ENCODE data around the gene INAFM2. TPM values are rescaled to one million over a fixed set of nuclear protein-coding genes. Genes with fewer than 3 reads are reported as not detected.

The INAFM2 gene
- total RNA-seq, 2 experiments from 2014 or later, result 6.6 to 8.5 TPM

DNA sequence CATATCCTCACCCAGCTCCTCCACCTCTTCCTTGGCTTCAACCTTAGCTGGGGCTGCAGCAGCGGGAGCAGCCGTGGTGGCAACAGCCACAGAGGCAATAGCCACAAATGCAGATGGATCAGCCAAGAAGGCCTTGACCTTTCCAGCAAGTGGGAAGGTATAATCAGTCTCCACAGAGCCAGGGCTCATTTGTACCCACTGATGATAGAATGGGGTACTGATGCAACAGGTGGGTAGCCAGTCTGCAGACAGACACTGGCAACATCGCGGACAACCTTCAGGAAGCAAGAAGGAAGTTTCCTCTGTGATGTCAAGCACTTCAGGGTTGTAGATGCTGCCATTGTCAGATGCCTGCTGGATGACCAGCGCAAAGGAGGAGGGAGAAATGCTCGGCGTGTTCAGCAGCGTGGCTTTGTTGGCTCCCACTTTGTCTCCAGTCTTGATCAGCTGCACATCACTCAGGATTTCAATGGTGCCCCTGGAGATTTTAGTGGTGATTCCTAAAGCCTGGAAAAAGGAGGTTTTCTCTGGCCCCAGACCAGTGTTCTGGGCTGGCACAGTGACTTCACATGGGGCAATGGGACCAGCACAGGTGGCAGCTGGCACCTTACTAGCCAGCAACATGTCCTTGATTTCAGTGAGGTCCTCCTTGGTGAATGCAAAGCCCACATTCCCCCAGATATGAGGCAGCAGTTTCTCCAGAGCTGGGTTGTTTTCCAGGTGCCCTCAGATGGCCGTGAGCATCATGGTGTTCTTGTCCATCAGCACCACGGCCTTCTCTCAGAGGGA, 10.9 kb upstream of the INAFM2 start:
- peaks cover 23% of the 10 kb centered on the region for H3K4me1 Mint-ChIP-seq
- H3K27me3 Mint-ChIP-seq, result peaks cover 24% of the 10 kb centered on the region
- no peaks in the 10 kb centered on the region for H3K36me3 Mint-ChIP-seq (ENCODE audit: low read depth)
- POLR2A ChIA-PET, result no interaction called here
- CTCF ChIA-PET, result interaction anchor here (0.9 to 9.5 kb wide), 6 partner anchors 7 to 34 kb away, joined by 3 to 93 read pairs (median 48); partner anchors contain the start of genes ANKRD63 and INAFM2
- H3K4me3 Mint-ChIP-seq, result no peak overlapping the region
- peak overlapping the region; percentile 44 for H3K27ac Mint-ChIP-seq
- no peak for DNase-seq
- no peaks in the 10 kb centered on the region for H3K9me3 Mint-ChIP-seq

DNA sequence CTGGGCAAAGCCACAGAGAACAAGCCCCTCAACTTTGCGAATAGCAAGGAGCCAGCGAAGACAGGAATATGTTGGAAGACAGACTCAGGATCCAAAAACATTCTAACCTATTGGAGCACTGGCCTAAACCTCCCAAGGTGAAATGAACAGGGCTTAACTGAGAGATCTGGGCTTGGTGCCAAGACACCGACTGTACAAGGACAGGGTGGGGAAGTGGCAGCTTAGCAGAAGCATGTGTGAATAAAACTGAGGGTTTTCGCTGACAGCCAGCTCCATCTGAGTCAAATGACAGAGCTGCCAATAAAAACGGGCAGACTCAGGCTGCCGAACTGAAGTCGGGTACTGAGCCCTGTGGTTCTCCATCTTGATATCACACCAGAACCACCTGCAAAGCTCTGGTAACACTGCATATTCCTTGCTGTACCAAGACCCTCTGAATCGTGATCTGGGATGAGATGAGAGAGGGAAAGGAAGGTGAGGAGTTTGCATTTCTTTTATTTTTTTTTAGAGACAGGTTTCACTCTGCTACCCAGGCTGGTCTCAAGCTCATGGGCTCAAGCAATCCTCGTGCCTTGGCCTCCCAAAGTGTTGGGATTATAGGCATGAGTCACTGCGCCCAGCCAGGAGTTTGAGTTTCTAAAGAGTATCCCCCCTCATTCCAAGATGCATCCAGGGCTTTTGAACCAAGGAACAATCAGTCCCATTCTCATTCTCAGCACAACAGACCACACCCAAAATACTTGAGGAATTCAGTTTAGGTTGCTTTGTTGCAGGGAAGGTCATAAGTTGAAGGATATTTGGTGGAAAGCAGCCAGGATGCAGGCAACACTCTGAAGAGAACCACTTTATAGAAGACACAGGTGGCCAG, 9.7 kb upstream of the INAFM2 start:
- ChIA-PET POLR2A (no interaction called here), CTCF (interaction anchor here (0.6 to 9.5 kb wide), 5 partner anchors 6 to 36 kb away, joined by 3 to 93 read pairs (median 5); partner anchors contain the start of gene INAFM2)
- Mint-ChIP-seq H3K36me3 (ENCODE audit: low read depth) (no peaks in the 10 kb centered on the region), H3K4me3 (no peak overlapping the region), H3K27me3 (peaks cover 24% of the 10 kb centered on the region), H3K9me3 (no peaks in the 10 kb centered on the region), H3K4me1 (peaks cover 20% of the 10 kb centered on the region), H3K27ac (peak overlapping the region; percentile 65)
- DNase-seq, result peak; percentile 23

DNA sequence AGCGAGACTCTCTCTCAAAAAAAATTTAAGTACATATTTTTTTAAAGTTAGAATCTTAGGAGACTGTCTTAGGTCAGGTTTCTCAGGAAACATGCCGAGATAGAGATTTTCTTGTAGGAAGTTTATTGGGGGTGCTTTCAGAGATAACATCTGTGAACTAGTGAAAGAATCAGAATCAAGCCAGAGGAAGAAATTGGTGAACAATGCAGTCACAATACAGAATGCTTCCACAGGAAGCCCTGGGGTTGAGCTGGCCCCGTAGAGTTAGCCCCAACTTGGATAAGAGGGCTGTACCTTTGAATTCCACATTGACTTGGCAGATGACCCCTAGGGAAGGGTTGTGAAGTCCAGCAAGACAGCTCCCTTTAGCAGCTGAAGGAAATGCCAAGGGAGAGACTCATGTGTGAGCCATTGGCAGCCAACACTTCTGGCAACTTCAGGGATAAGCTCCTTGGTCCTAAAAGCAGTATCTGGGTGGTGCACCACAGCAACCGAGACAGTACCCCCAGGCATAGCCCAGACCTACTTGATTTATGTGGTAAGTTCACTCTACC, 8.7 kb upstream of the INAFM2 start:
- ChIA-PET CTCF (interaction anchor here (1.1 to 9.5 kb wide), 7 partner anchors 5 to 40 kb away, joined by 3 to 93 read pairs (median 3); partner anchors contain the start of gene INAFM2), POLR2A (no interaction called here)
- H3K9me3 Mint-ChIP-seq, result no peaks in the 10 kb centered on the region
- DNase-seq, result no peak
- H3K4me3 Mint-ChIP-seq, result no peak overlapping the region
- no peaks in the 10 kb centered on the region for H3K36me3 Mint-ChIP-seq (ENCODE audit: low read depth)
- no peak overlapping the region for H3K27ac Mint-ChIP-seq
- peaks cover 25% of the 10 kb centered on the region for H3K27me3 Mint-ChIP-seq
- peaks cover 9% of the 10 kb centered on the region for H3K4me1 Mint-ChIP-seq

DNA sequence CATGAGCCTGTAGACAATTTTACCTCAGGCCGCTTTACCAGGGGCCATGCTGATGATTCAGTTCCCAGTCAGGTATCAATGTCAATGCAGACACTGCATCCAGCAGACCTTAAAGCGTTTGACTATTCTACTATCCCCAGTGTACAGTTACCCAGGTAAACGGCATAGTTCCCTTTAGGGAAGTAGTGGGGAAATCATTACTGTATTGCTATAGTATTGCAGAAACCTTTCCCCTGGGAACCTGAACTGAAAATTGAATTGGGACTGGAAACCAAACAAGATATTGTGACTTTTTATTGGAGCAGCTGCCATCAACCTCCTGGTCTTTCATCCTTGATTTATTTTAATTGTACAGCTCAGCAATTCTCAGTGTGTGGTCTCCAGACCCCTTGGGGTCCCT, 6.6 kb upstream of the INAFM2 start:
- DNase-seq, result no peak
- Mint-ChIP-seq H3K27ac (no peak overlapping the region), H3K27me3 (peaks cover 26% of the 10 kb centered on the region), H3K4me1 (peaks cover 14% of the 10 kb centered on the region), H3K9me3 (no peaks in the 10 kb centered on the region), H3K36me3 (ENCODE audit: low read depth) (no peaks in the 10 kb centered on the region), H3K4me3 (no peak overlapping the region)
- CTCF ChIA-PET, result interaction anchor here (0.5 to 8.2 kb wide), 5 partner anchors 6 to 109 kb away, joined by 3 to 93 read pairs (median 3); partner anchors contain the start of gene PLCB2
- POLR2A ChIA-PET, result no interaction called here

DNA sequence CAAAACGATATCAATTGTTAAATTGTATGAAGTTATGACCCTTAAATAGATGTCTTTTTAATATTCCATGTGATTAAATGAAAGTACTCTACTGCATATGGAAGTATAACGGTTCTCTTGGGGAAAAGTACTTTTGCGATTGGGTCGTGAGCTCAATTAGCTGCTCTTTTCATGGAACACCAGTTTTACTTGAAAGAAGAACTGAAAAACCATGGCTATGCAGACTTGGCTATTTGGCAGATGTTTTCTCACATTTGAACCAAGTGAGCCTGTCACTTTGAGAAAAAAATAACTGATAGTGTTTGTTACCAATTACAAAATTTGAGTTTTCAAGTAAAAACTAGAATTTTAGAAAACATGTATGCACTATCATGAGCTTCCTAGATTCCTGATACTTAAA, 5.9 kb upstream of the INAFM2 start:
- no peaks in the 10 kb centered on the region for H3K9me3 Mint-ChIP-seq
- H3K27me3 Mint-ChIP-seq, result peaks cover 24% of the 10 kb centered on the region
- no peak overlapping the region for H3K4me3 Mint-ChIP-seq
- H3K4me1 Mint-ChIP-seq, result peaks cover 19% of the 10 kb centered on the region
- ChIA-PET POLR2A (no interaction called here), CTCF (interaction anchor here (0.5 to 8.2 kb wide), 2 partner anchors 7 to 108 kb away, joined by 3 to 93 read pairs; partner anchors contain the start of gene PLCB2)
- no peak for DNase-seq
- H3K36me3 Mint-ChIP-seq (ENCODE audit: low read depth), result no peaks in the 10 kb centered on the region
- no peak overlapping the region for H3K27ac Mint-ChIP-seq

DNA sequence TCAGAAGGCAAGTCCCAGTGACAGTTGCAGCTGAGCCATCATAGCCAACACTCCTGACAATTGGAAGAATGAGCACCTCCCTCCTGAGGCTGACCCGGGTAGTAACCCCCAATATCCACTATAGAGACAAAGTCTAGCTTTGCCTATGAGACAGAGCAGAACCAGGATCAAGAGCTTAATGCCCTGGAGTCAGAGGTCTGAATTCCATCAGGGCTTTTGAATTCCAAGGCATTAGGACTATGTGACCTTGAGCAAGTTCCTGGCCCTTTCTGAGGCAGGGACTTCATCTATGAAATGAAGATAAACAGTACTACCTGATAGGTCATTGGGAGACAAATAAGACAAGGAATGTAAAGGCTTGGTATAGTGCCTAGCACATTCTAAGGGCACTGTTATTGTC, 3.1 kb upstream of the INAFM2 start:
- peaks cover 26% of the 10 kb centered on the region for H3K4me1 Mint-ChIP-seq
- peaks cover 22% of the 10 kb centered on the region for H3K27me3 Mint-ChIP-seq
- H3K27ac Mint-ChIP-seq, result no peak overlapping the region
- no peak overlapping the region for H3K4me3 Mint-ChIP-seq
- ChIA-PET CTCF (interaction anchor here (0.7 to 8.2 kb wide), 6 partner anchors 9 to 101 kb away, joined by 3 to 93 read pairs (median 6); partner anchors contain the start of genes CCDC9B and PLCB2), POLR2A (no interaction called here)
- no peaks in the 10 kb centered on the region for H3K9me3 Mint-ChIP-seq
- H3K36me3 Mint-ChIP-seq (ENCODE audit: low read depth), result peaks cover 3% of the 10 kb centered on the region
- DNase-seq, result no peak

DNA sequence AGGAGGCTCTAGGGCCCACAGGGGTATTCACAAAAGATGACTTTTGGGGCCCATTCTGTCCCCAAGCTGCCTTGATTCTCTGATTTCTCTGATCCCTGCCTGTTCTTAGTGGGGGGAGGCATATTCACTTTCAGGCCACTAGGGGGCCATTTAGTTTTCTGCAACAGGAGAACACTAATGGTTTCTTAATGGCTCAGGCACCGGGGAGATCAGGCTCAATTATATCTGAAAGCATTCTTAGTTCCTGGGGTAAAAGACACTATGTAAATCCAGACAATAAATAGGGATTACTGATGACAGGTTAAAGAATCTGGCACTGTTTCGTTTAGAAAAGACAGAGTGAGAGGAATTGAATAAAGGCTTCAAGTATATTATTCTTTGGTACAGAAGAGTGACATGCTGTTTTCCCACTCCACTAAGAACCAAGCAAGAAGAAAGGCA, 2.5 kb upstream of the INAFM2 start:
- no peaks in the 10 kb centered on the region for H3K9me3 Mint-ChIP-seq
- H3K4me1 Mint-ChIP-seq, result peaks cover 26% of the 10 kb centered on the region
- H3K36me3 Mint-ChIP-seq (ENCODE audit: low read depth), result peaks cover 3% of the 10 kb centered on the region
- peak; percentile 73 for DNase-seq
- ChIA-PET POLR2A (no interaction called here), CTCF (interaction anchor here (0.8 to 8.2 kb wide), 8 partner anchors 8 to 101 kb away, joined by 3 to 93 read pairs (median 4); partner anchors contain the start of gene PLCB2)
- H3K27ac Mint-ChIP-seq, result no peak overlapping the region
- H3K4me3 Mint-ChIP-seq, result no peak overlapping the region
- peaks cover 23% of the 10 kb centered on the region for H3K27me3 Mint-ChIP-seq

DNA sequence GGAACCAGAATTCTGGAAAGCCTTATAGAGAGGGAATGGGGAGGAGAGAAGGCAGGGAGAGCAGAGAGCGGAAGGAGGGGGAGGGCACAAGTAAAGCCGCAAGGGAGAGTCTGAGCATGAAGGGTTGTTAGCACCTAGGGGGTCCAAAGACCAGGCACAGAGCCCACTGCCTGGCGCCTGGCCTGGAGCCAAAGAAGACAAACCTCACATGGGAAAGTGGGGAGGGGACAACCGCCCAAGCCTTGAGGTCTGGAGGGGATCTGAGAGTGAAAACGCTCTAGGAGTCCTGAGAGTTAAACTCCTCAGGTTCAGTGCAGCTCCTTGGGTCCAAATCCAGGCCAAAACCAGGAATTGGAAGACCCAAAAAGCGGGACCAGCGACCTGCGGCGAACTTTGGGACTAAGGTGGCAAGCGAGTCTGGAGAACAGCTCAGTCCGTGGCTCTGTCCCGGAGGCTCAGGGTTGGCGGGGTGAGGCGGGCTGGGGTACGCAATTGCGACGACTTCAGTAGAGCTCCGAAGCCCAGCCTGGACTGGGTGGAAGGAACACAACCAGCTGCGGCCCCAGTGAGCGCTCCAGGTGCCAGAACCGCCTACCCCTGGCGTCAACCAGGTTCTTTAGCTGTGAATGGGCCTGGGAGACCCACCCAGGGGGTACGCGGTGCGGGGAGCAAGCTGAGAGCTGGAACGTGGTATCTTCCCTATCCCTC, 807 bp upstream of the INAFM2 start:
- ChIA-PET CTCF (interaction anchor here (0.6 to 8.2 kb wide), 9 partner anchors 9 to 562 kb away, joined by 3 to 93 read pairs (median 5); partner anchors contain the start of genes DISP2 and PLCB2), POLR2A (interaction anchor here (0.6 to 1.0 kb wide), 4 partner anchors 11 to 267 kb away, joined by 3 to 6 read pairs (median 4); partner anchors contain the start of gene RPUSD2)
- Mint-ChIP-seq H3K9me3 (no peaks in the 10 kb centered on the region), H3K4me1 (peaks cover 28% of the 10 kb centered on the region), H3K36me3 (ENCODE audit: low read depth) (peaks cover 5% of the 10 kb centered on the region), H3K27ac (no peak overlapping the region), H3K27me3 (peaks cover 12% of the 10 kb centered on the region), H3K4me3 (peak overlapping the region; percentile 70)
- DNase-seq, result no peak

DNA sequence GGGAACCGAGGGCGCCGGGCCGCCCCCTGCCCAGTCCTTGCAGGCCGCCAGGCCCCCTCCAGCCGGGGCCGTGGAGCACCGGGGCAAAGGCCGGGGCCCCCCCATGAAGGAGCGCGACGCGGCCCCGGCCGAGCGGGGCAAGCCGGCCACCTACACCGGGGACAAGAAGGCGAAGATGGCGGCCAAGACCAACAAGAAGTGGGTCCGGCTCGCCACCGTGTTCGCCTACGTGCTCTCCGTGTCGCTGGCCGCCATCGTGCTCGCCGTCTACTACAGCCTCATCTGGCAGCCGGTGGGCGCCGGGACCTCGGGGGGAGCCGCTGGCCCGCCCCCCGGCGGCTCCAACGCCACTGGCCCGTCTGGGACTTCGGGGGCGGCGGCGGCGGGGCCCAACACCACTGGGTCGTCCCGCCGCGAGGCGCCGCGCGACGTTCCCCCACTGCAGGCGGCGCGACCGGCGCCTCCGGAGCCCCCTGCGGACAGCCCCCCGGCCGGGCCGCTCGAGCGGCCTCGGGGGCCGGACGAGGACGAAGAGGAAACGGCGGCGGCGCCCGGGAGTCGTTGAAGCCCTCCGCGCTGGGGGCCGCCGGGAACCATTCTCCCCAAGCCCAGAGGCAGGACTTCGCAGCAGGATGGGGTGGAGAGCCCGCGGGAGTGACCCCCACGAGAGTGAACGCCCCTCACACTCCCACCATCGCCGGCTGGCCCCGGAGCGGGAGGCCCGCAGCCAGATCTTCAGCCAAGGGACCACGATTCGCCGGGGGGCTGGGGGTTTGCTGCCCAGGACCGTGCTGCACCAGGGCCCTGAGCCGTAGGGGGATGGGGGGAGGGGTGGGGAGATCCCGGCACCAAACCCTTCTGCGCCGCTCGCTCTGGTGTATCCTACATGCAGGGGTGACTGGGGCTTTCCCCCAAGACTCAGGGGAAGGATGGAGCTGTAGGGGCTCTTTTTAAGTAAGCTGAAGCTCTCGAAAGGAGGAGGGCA, 753 bp downstream of the INAFM2 start:
- Mint-ChIP-seq H3K36me3 (ENCODE audit: low read depth) (peaks cover 5% of the 10 kb centered on the region), H3K4me1 (peaks cover 36% of the 10 kb centered on the region)

DNA sequence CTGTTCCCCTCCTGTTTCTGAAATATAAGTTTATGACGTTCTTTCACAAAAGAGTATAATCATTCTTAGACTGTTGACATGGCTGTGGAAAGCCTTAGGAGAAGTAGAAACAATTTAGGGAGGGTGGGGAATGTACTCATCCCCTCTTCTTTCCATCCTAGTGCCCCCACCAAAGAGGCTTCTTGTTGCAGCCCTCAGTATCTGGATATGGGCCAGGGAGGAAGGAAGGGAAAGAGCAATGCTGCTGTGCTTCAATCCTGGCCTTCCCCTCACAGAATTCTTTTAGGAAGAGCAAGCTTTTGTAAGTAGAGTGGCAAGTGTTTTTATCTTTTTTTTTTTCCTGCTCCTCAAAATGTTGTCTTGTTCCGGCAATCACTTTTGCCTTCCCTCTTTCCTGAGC, 1.7 kb downstream of the INAFM2 start:
- DNase-seq, result no peak
- ChIA-PET POLR2A (no interaction called here), CTCF (interaction anchor here (0.5 to 6.6 kb wide), 8 partner anchors 9 to 313 kb away, joined by 3 to 78 read pairs (median 5); partner anchors contain the start of genes CCDC9B and PLCB2)
- no peak overlapping the region for H3K27ac Mint-ChIP-seq
- H3K4me1 Mint-ChIP-seq, result peaks cover 36% of the 10 kb centered on the region
- H3K9me3 Mint-ChIP-seq, result no peaks in the 10 kb centered on the region
- peaks cover 6% of the 10 kb centered on the region for H3K27me3 Mint-ChIP-seq
- peaks cover 5% of the 10 kb centered on the region for H3K36me3 Mint-ChIP-seq (ENCODE audit: low read depth)
- H3K4me3 Mint-ChIP-seq, result peak overlapping the region; percentile 70

More for the DNA sequence above, 753 bp downstream of the INAFM2 start:
- DNase-seq, result peak; percentile 28
- Mint-ChIP-seq H3K9me3 (no peaks in the 10 kb centered on the region), H3K27ac (peak overlapping the region; percentile 65), H3K27me3 (peaks cover 12% of the 10 kb centered on the region), H3K4me3 (peak overlapping the region; percentile 70)
- CTCF ChIA-PET, result interaction anchor here (0.6 to 8.2 kb wide), 8 partner anchors 10 to 97 kb away, joined by 3 to 93 read pairs (median 30); partner anchors contain the start of genes CCDC9B and PLCB2
- POLR2A ChIA-PET, result no interaction called here

DNA sequence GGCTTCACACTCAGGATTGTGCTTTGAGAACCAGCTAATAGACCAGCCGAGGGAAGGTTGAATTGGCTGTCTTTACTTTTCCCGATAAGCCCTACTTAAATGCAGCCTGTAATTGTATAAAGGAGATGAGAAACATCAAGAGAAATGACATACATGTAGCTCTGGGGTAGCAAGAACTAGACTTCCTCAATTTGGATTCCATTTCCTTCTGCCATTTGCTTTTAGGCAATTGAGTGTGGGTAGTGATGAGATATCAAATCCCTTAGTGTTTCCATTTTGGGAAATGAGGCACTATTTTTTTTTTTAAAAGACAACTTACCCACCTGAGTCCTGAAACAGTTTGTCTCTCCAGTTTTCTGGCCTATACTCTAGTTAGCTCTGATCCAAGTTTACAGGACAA, 2.2 kb downstream of the INAFM2 start:
- no peak overlapping the region for H3K27ac Mint-ChIP-seq
- ChIA-PET CTCF (interaction anchor here (0.5 to 6.6 kb wide), 10 partner anchors 8 to 313 kb away, joined by 3 to 78 read pairs (median 5); partner anchors contain the start of genes CCDC9B and PLCB2), POLR2A (no interaction called here)
- no peaks in the 10 kb centered on the region for H3K9me3 Mint-ChIP-seq
- peaks cover 5% of the 10 kb centered on the region for H3K36me3 Mint-ChIP-seq (ENCODE audit: low read depth)
- peaks cover 36% of the 10 kb centered on the region for H3K4me1 Mint-ChIP-seq
- no peak for DNase-seq
- H3K4me3 Mint-ChIP-seq, result no peak overlapping the region
- H3K27me3 Mint-ChIP-seq, result peaks cover 5% of the 10 kb centered on the region
